ENCODE measurements around the gene TMEM59.

DNA sequence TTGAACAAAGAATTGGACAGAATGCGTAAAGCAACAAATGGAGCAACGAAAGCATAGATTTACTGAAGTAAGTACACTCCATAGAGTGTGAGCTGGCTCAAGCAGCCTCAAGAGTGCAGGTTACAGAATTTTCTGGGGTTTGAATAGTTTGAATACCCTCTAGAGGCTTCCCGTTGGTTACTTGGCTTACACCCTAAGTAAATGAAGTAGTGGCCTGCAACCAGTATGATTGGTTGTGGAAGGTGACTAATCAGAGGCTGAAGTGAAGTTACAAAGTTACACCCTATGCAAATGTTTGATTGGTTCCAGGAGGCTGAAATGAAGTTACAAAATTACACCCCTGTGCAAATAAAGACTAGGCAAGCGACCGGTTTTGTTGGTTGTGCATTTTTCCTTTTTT lies 11.3 kb upstream of the TMEM59 start:
- TF ChIP-seq CTCF (IDR thresholded peaks at IDR 0.05) (no peak), POLR2A (IDR thresholded peaks at IDR 0.05) (no peak)
